Aorta (tissue), 5 donors: Measurements from ENCODE around the gene FALEC. TPM values are rescaled to one million over a fixed set of nuclear protein-coding genes. Genes with fewer than 3 reads are reported as not detected.
"Not testable (repeated sequence)": the region's sequence is repeated elsewhere in the genome, so short reads cannot be mapped to it uniquely, and the experiment has no call there.

Source experiments
- ATAC-seq: fragments of 200-7000 bp; cut with Tn5 transposase; one replicate; pipeline ENCODE4 v1.9.1; 2022; ENCODE audit warnings: moderate library complexity; ENCODE audit not compliant: low FRiP score
- DNase-seq, 2 donors: peaks; one replicate each; pipeline ENCODE4 v3.0.0-alpha.2; 2020
- H3K27ac ChIP-seq, 2 donors: one replicate each; pipeline ENCODE4 v1.5.1; 2013; ENCODE audit warnings: low read length in 2 of 2, mild to moderate bottlenecking in 2 of 2, moderate library complexity in 2 of 2, control low read depth in 1 of 2, inconsistent platforms in 1 of 2, low read depth in 1 of 2
- H3K27me3 ChIP-seq, 2 donors: one replicate each; pipeline ENCODE4 v1.6.1; 2013; ENCODE audit warnings: control low read depth in 1 of 2, low read length in 1 of 2, mild to moderate bottlenecking in 1 of 2, moderate library complexity in 1 of 2; ENCODE audit not compliant: insufficient read depth in 2 of 2, control insufficient read depth in 1 of 2
- H3K36me3 ChIP-seq, 2 donors: one replicate each; pipeline ENCODE4 v1.6.1; 2013; ENCODE audit warnings: control low read depth in 1 of 2, low read length in 1 of 2, mild to moderate bottlenecking in 1 of 2; ENCODE audit not compliant: insufficient read depth in 2 of 2, control insufficient read depth in 1 of 2
- H3K4me1 ChIP-seq, 2 donors: one replicate each; pipeline ENCODE4 v1.6.1; 2013; ENCODE audit warnings: low read length in 2 of 2, control low read depth in 1 of 2, mild to moderate bottlenecking in 1 of 2, moderate library complexity in 1 of 2; ENCODE audit not compliant: insufficient read depth in 2 of 2, control insufficient read depth in 1 of 2
- H3K4me3 ChIP-seq, 2 donors: one replicate each; pipeline ENCODE4 v1.5.1; 2013; ENCODE audit warnings: low read length in 2 of 2, control low read depth in 1 of 2, mild to moderate bottlenecking in 1 of 2
- H3K9me3 ChIP-seq: one replicate; pipeline ENCODE4 v1.6.1; 2013; ENCODE audit warnings: mild to moderate bottlenecking, low read length; ENCODE audit not compliant: control insufficient read depth
- WGBS, 2 donors: extraction: QIAGEN DNeasy Blood & Tissue Kit; methylation state at CpG; one replicate each; pipeline ENCODE4 v1.1.7; 2013; 5-methylcytosine and 5-hydroxymethylcytosine counted together
- intact Hi-C, 2 donors: fragments of 100-400 bp; cut with DNase I; formaldehyde crosslinking; loops; one replicate each; pipeline versions ENCODE4 v1.14.2 to v1.15.0; 2022
- polyA plus RNA-seq, 2 donors: library from polyadenylated mRNA; stranded (reverse); fragments of 200-250 nt; gene quantifications; one replicate each; pipeline ENCODE4 v1.2.3, GENCODE V29; 2013
- total RNA-seq, 2 donors: library from RNA; stranded (reverse); fragmentation: NEBNext Ultra II Directional; extraction: Animal tissue kit (Norgen Biotek cat#: 25700); gene quantifications; one replicate each; pipeline ENCODE4 v1.2.1, GENCODE V29; 2021
- donor health status: healthy with polysubstance abuse.
- donor health status: Bipolar disorder and iron deficiency.
- donor health status: DM: no; HTN: no; CAD: no.
- donor health status: DM: no; HTN: no; CAD: no.
- donor health status: DM: yes; HTN: yes; CAD: no.

FALEC gene
- total and polyA plus RNA-seq, 4 donors, result 0.99 to 1.1 TPM; not detected in 2

- Histone ChIP-seq H3K4me3 (peak overlapping the region; percentile 11 to 32), H3K9me3 (no peaks in the 10 kb centered on the region), H3K27ac (peak overlapping the region; percentile 61 to 99), H3K4me1 (peaks cover 2 to 12% of the 10 kb centered on the region in 2 donors), H3K27me3 (no peaks in the 10 kb centered on the region), H3K36me3 (no peaks in the 10 kb centered on the region)
- ATAC-seq (peak; percentile 86), DNase-seq (peak; percentile 88 to 93)
- 0 to 1% methylated on average over 10 of the region's 10 CpGs for WGBS, 2 donors
- intact Hi-C loops, result loop anchor here in 1 of 2 donors (10.0 kb wide), 1 partner anchor 407 kb away; the partner anchor contains the start of gene CERS2
Measured at GRCh38 chr1:150567717-150568593, 52.4 kb downstream of the FALEC start.

- no peak for DNase-seq
- Histone ChIP-seq H3K4me3 (peak overlapping the region in 1 of 2 donors; percentile 32), H3K9me3 (no peaks in the 10 kb centered on the region), H3K27me3 (no peaks in the 10 kb centered on the region), H3K4me1 (peaks cover 5 to 10% of the 10 kb centered on the region in 2 donors), H3K36me3 (peaks cover 0 to 2% of the 10 kb centered on the region in 2 donors), H3K27ac (peak overlapping the region; percentile 61 to 99)
- intact Hi-C loops, result loop anchor here in 1 of 2 donors (10.0 kb wide), 1 partner anchor 406 kb away; the partner anchor contains the start of gene CERS2
- no peak for ATAC-seq
Measured at GRCh38 chr1:150568594-150568966, 53.0 kb downstream of the FALEC start.

- Histone ChIP-seq H3K27me3 (no peaks in the 10 kb centered on the region), H3K36me3 (peaks cover 4 to 10% of the 10 kb centered on the region in 2 donors), H3K9me3 (no peaks in the 10 kb centered on the region), H3K27ac (peak overlapping the region in 1 of 2 donors; percentile 67), H3K4me3 (peak overlapping the region; percentile 11 to 26), H3K4me1 (peaks cover 3 to 5% of the 10 kb centered on the region in 2 donors)
- WGBS, 2 donors, result 5 to 6% methylated on average over 4 of the region's 4 CpGs
- DNase-seq (no peak), ATAC-seq (no peak)
- intact Hi-C loops, result no loop called here
Measured at GRCh38 chr1:150572918-150573647, 57.5 kb downstream of the FALEC start.

GRCh38 chr1:150573648-150574071 lies 58.1 kb downstream of the FALEC start:
- intact Hi-C loops, H3K27me3 ChIP-seq, H3K4me1 ChIP-seq, DNase-seq, H3K9me3 ChIP-seq, ATAC-seq: not testable (repeated sequence)
- 39 to 46% methylated on average over 13 of the region's 13 CpGs for WGBS, 2 donors
- peak overlapping the region in 1 of 2 donors; percentile 67 for H3K27ac ChIP-seq
- peak overlapping the region in 1 of 2 donors; percentile 26 for H3K4me3 ChIP-seq
- peaks cover 4 to 10% of the 10 kb centered on the region in 2 donors for H3K36me3 ChIP-seq

GRCh38 chr1:150574260-150575071 lies 58.9 kb downstream of the FALEC start:
- H3K4me1 ChIP-seq, result peaks cover 0 to 5% of the 10 kb centered on the region in 2 donors
- no peaks in the 10 kb centered on the region for H3K27me3 ChIP-seq
- no peaks in the 10 kb centered on the region for H3K9me3 ChIP-seq
- peak overlapping the region in 1 of 2 donors; percentile 83 for H3K27ac ChIP-seq
- ATAC-seq, result no peak
- H3K4me3 ChIP-seq, result peak overlapping the region; percentile 94 to 95
- no peak for DNase-seq
- intact Hi-C loops, result no loop called here
- peaks cover 4 to 10% of the 10 kb centered on the region in 2 donors for H3K36me3 ChIP-seq
- 7 to 10% methylated on average over 6 of the region's 6 CpGs for WGBS, 2 donors

GRCh38 chr1:150575072-150575489 lies 59.5 kb downstream of the FALEC start:
- WGBS, 2 donors, result 2 to 5% methylated on average over 4 of the region's 4 CpGs
- no peak overlapping the region for H3K27ac ChIP-seq
- no peak for ATAC-seq
- intact Hi-C loops, result no loop called here
- peak overlapping the region; percentile 94 to 95 for H3K4me3 ChIP-seq
- peaks cover 0 to 5% of the 10 kb centered on the region in 2 donors for H3K4me1 ChIP-seq
- DNase-seq, result no peak
- no peaks in the 10 kb centered on the region for H3K9me3 ChIP-seq
- H3K36me3 ChIP-seq, result peaks cover 4 to 10% of the 10 kb centered on the region in 2 donors
- no peaks in the 10 kb centered on the region for H3K27me3 ChIP-seq

- DNase-seq, result no peak
- H3K9me3 ChIP-seq, result no peaks in the 10 kb centered on the region
- peaks cover 0 to 5% of the 10 kb centered on the region in 2 donors for H3K4me1 ChIP-seq
- peaks cover 4 to 10% of the 10 kb centered on the region in 2 donors for H3K36me3 ChIP-seq
- H3K27ac ChIP-seq, result peak overlapping the region; percentile 45 to 71
- WGBS, 2 donors, result 0 to 2% methylated on average over 1 of the region's 1 CpG
- intact Hi-C loops, result loop anchor here in 1 of 2 donors (2.0 kb wide), 1 partner anchor 45 kb away; no protein-coding TSS in a partner anchor
- no peaks in the 10 kb centered on the region for H3K27me3 ChIP-seq
- ATAC-seq, result no peak
- peak overlapping the region; percentile 94 to 95 for H3K4me3 ChIP-seq
Measured at GRCh38 chr1:150575518-150576366, 60.2 kb downstream of the FALEC start.
